ENCODE measurements around the gene PLA2G6.

The PLA2G6 gene

DNA sequence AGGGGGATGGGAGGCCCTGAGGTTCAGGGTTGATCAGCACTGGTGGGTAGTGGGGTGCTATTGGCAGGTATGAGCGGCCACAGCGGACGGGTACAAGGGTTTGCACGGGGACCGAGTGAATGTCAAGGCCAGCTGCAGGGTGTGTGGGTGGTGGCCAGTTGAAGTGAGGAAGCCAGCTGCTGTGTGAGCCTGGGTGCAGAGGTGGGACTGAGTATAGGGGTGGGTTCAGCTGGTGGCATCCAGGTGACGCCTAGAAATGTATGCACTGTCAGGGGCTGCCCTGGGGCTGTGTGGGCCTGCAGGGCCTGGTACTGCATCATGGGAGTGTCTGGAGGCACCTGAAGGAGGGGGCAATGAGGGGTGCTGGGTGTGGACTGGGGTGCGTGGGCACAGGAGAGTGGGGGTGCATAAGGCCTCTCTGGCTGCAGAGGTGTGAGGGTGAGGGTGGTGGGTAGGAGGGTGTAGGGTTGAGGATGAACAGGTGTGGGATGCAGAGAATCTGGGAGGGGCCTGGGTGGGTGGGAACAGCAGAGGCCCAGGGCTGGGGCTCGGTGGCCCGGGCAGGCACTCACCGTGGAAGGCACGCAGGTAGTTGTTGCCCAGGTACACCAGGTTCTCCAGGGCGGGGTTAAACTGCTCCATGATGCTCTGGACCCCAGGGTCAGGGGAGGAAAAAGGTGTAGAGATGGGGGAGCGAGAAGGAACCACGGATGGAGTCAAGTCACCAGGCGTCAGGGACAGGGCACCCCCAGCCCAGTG, 72.9 kb downstream of the PLA2G6 start:
- no peak for DNase-seq

DNA sequence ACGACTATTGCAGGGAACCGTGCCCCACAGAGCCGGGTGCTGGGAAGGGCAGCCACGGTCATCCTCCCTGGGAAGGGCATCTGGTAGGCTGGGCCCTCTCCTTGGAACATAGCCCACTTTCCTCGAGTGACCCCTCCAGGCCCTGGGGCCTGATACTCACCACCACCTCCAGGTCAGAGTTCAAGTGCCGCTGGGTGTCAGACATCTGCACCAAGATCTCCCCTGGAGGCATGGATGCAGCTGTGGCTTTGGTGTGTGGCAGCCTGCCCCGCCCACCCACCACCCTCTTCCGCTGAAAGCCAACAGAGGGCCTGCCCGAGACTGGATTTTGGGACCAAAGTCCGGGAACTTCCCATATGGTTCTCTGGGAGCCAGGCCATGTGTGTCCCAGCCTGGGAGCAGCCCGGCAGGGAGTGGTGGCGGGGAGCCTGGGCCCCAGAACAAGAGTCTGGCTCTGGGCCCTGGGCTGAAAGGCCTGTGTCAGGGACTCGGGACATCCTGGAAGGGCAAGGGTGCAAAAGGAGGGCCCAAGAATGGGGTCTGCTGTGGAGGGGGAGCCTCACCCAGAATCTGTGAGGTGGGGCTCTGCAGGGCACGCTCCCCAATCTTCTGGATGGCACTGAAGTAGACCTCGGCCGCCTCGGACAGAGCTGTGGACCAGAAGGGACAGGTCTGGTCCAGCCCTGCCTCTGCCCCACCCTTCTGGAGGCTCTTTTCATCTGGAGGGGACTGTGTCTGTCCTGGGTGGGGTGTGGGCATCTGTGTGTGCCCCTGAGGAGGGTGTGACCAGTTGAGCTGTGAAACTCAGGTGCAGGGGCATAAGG, 73.7 kb downstream of the PLA2G6 start:
- no peak for DNase-seq

DNA sequence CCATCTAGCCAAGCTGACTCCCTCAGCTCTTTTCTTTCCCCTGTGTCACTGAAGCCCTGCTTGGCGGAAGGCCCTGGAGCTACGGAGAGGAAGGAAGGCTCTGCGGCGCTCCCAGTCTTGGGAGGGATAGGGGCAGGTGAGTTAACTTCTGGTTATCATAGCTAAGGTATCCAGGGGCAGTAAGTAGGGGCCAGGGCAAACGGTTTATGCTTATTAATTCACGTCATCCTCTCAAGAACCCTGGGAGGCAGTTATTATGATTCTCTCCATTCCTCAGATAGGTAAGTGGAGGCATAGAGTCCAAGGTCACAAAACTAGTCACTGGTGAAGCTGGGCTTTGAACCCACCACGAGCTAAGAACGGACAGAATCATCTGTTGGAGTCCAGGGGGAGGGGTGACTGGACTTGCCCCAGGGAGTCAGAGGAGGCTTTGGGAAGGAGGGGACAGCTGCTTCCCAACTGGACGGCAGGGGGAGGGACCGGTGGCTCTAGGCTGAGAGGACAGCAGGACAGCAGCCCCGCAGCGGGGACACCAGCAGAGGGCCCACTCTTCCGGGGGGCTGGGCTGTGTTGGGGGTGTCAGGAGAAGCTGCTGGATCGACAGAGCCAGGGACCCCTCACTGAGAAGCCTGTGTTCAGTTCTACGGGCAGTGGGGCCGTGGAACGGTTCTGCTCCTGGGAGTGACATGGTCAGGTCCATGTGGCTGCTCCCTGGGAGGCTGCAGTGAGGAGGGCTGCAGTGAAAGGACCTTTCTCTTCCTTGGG, 74.6 kb downstream of the PLA2G6 start:
- no peak for DNase-seq

DNA sequence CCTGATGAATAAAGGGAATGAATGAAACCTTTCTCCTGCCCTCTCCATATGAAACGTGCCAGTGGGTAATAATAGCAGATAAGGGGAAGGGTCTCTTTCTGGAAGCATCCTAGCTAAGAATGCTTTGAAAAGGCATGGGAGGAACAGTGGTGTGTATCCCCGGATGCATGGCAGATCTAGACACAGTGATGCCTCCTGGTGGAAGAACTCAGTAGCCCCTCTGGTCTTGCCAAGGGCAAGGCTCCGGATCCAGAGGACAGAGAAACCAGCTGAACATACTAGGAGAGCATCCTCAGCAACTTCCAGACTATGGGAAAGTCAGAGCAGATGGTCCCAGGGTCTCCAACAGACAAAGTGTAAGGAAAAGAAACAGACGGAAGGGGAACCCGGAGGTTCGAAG, 77.5 kb downstream of the PLA2G6 start:
- no peak for DNase-seq

DNA sequence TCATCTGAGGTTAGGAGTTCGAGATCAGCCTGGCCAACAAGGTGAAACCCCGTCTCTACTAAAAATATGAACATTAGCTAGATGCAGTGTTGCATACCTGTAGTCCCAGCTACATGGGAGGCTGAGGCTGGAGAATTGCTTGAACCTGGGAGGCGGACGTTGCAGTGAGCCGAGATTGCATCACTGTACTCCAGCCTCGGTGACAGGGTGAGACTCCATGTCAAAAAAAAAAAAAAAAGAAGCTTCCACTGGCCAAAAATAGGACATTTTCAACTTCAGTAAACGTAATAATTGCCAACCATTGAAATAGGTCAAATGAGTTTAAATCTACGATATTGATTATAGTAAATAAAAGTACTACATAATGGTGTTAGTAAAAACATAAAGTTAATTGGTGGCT, 78.0 kb downstream of the PLA2G6 start:
- no peak for DNase-seq

- DNase-seq: peak; percentile 54
These were observed 83.0 kb downstream of the PLA2G6 start for GRCh38 chr22:38098410-38099249.

- peak; percentile 30 for DNase-seq
These were observed 83.8 kb downstream of the PLA2G6 start for GRCh38 chr22:38097557-38098409.

DNA sequence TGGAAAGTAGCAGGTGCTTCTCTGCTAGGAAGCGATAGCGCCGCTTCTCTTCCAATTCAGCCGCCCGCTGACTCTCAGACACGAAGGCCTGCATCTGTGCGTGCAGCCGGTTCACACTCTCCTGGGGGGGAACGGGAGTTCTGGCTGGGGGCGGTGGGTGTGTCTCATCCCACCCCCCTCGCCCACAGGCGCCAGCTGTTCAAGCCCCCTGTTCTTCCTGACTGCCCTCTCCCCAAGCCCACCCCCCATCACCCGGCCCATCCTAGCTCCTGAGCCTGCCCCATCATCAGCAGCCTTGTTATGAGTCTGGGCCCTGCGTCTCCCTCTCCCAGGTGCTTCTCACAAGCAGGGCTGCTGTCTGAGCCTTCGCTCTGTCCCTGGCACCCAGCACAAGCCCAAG, 84.6 kb downstream of the PLA2G6 start:
- no peak for DNase-seq

DNA sequence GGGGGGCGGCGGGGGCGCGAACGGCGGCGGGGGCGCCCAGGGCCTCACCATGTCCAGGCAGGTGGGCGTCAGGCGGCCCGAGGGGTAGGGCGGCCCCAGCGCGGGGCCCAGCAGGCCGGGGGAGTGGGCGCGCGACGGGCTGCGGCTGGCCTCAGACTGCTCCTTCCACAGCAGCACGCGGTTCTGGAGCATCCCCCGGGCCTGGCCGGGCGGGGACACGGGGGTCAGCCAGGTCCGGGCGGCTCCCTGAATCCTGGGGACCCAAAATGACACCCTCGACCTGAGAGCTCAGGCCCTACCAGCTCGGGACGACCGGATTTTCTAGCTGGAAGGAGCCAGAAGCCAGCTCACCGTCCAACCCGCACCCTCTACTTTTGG, 92.2 kb downstream of the PLA2G6 start:
- DNase-seq: no peak

GRCh38 chr22:38088629-38089473, 92.8 kb downstream of the PLA2G6 start:
- DNase-seq: no peak

GRCh38 chr22:38087855-38088254, 93.8 kb downstream of the PLA2G6 start:
- DNase-seq: no peak

- DNase-seq: no peak
These were observed 94.7 kb downstream of the PLA2G6 start for GRCh38 chr22:38086942-38087341.

DNA sequence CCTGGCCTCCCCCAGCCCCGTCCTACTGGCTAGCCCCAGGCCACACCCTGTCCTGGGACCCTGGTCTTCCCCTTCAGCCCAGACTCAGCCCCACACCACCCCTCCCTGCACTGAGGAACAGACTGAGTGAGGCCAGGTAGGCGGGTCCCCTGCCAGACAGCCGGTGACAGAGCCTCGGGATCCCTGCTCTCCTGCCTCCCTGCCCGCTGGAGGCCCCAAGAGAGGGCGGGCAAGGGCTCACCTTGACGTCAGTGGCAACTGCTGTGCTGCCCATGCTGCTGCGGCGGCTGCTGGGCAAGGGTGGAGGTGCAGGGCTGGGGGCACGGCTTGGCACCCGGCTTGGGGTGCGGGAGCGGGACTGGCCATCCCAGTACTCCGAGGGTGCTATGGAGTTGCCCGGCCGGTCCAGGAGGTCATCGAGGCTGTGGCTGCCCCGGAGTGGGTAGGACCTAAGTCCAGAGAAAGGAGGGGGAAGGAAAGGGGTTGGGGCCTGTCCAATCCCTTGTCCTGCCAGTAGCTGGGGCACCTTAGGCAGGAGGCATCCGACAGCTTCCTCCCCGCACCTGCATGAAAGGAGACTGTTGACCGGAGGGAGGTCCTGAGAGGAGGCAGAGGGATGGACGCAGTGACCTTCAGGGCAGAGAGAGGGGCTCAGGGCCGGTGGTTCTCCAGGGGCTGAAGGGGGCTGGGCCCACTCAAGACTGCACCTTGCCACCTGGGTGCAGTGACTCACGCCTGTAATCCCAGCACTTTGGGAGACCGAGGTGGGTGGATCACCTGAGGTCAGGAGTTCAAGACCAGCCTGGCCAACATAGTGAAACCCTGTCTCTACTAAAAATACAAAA, 95.4 kb downstream of the PLA2G6 start:
- DNase-seq: no peak

DNA sequence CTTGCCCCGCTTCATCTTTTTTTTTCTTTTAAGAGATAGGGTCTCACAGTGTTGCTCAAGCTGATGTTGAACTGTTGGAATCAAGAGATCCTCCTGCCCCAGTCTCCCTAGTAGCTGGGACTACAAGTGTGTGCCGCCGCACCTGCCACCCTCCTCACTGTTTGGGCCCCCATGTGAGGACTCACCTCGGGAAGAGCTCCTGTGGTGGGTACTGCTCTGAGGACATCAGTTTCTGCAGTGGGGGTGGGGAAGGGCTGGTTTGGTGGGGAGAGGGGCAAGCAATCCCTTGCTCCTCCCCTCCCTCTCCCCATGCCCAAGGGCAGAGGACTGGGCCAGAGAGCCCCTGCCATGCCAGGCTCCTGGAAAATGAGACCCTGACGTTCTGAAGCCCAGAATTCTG, 96.1 kb downstream of the PLA2G6 start:
- DNase-seq: no peak

DNA sequence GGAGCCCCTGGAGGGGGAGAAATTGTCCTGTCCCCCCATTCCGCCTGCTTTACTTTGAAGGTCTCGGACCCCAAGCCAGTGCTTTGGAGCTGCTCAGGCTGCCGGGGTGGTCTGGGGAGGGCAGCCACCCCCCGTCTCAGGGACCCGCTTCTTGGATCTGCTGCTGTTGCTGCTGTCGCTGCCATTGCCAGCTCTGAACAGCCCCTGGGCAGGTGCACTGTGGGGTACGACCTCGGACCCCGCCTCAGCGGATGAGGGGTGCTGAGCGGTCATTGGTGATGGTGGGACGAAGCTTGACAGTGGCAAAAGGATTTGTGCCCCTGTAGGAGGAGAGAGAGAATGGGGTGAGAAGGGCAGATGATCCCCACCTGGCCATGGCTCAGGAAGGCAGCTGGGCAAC, 96.6 kb downstream of the PLA2G6 start:
- DNase-seq: no peak

DNA sequence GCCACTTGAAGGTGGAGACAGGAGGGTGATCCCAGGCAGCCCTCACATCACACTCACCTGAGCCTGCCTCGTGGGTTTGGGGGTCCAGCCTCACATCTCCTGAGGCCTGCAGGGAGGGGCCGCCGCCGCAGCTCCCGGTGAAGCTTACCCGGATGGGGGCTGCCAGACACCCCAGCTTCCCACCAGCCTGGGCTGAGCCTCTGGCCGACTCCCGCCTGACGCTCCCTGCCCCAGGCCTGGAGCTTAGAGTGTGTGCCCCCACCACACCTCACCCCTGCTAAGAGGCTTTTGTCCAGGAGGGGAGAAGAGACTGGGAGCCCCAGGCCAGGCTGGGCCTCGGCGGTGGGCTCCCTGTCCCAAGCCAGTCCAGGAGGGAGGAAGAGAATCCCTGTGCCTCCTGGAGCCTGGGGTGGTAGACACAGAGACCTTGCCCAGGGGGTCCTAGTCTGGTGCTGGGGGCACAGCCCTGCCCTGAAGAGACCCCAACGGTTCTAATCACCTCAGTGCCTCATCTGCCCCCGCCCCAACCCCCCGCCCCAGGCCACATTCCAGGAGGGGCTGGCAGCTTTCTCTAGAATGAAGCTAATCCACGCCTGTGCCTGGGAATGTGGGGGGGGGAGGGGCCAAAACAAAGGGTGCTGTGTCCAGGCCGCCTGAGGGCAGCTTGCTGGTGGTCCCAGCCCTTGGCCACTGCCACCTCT, 97.5 kb downstream of the PLA2G6 start, which contains the start of gene SLC16A8:
SLC16A8 (minus strand) TSS at position 254 of the 701 bp plus-strand sequence. CDS start 1,311 bp downstream, outside the sequence.
- DNase-seq: no peak

- DNase-seq: no peak
These were observed 98.5 kb downstream of the PLA2G6 start for GRCh38 chr22:38082986-38083710.

Data from fibroblast of skin of right quadriceps (primary cell).